ENCODE results near the gene PHYHIPL. TPM values are rescaled to one million over a fixed set of nuclear protein-coding genes. Genes with fewer than 3 reads are reported as not detected.

Gene PHYHIPL
- total and polyA plus RNA-seq, 2 of the 4 experiments (the other 2 are of a cell fraction) = not detected

DNA sequence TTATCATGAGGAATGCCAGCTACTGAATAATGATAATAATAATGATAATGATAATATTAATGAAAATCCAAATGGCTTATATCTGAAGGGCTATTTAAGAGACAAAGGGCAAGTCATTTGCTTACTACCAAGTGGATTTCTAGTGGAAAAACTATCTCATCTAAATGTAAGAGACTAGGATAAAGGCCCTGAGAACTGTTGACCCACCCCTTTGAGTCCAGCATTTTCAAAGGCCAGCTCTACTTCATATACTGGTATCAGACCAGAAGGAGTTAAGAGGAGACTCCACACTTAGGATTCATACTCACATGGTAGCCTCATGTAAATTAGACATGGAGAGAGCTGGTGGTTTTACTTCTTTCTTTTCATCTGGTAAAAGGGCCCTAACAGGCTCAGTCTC is 76.0 kb downstream of the PHYHIPL start:
- in situ Hi-C loops (cut with MboI; ENCODE audit: low sequenced_read_pairs) = no loop called here
- no peaks in the 10 kb centered on the region for H3K36me3 ChIP-seq (ENCODE audit: control insufficient read depth, insufficient read depth, low read length)

More for the DNA sequence above, 76.0 kb downstream of the PHYHIPL start:
- H2BK120ac ChIP-seq (ENCODE audit: low read depth, low read length) = no peak overlapping the region
- no peaks in the 10 kb centered on the region for H3K9me1 ChIP-seq (ENCODE audit: insufficient read depth, low read length)
- no peak overlapping the region for H3K4me2 ChIP-seq (ENCODE audit: low read depth, low read length)
- no peak overlapping the region for H4K5ac ChIP-seq (ENCODE audit: low read depth, low read length)
- H3K18ac ChIP-seq (ENCODE audit: low read depth, low read length) = no peak overlapping the region
- ChIA-PET POLR2A (ENCODE audit: unreplicated experiment) (no interaction called here), CTCF (interaction anchor here (1.0 kb wide), 1 partner anchor 212 kb away, joined by 4 read pairs; no protein-coding TSS in a partner anchor)
- no peaks in the 10 kb centered on the region for H4K20me1 ChIP-seq (ENCODE audit: insufficient read depth, low read length)
- no peak overlapping the region for H2BK5ac ChIP-seq (ENCODE audit: low read depth, low read length, poor library complexity, severe bottlenecking)
- intact Hi-C loops (cut with micrococcal nuclease) (no loop called here), dilution Hi-C loops (cut with HindIII; ENCODE audit: low sequenced_read_pairs, unreplicated experiment) (no loop called here)
- TF ChIP-seq MXI1 (IDR thresholded peaks at IDR 0.05; ENCODE audit: borderline replicate concordance, low read depth, low read length) = no peak
- no peak overlapping the region for H2BK15ac ChIP-seq (ENCODE audit: low read depth, low read length)
- DNase-seq (no peak), ATAC-seq (ENCODE audit: low read depth) (no peak)
- no peaks in the 10 kb centered on the region for H3K9me3 ChIP-seq (ENCODE audit: control insufficient read depth, insufficient read depth, low read length)
- H3K4me1 ChIP-seq (ENCODE audit: control insufficient read depth, insufficient read depth, low read length) = no peaks in the 10 kb centered on the region
- no peak overlapping the region for H3K4ac ChIP-seq (ENCODE audit: low read depth, low read length)
- H2AFZ ChIP-seq (replicated peaks; ENCODE audit: low read length, poor library complexity) = no peak overlapping the region
- no peak overlapping the region for H2BK20ac ChIP-seq (ENCODE audit: low read depth, low read length)
- H3K14ac ChIP-seq (replicated peaks; ENCODE audit: low read depth, low read length) = no peak overlapping the region
- H4K91ac ChIP-seq (ENCODE audit: insufficient read depth, low read depth, low read length) = no peak overlapping the region
- no peak overlapping the region for H2AK5ac ChIP-seq (ENCODE audit: low read depth, low read length)
- no peak overlapping the region for H4K8ac ChIP-seq (ENCODE audit: low read depth in 2 of 2, low read length in 2 of 2)
- H3K9ac ChIP-seq (ENCODE audit: low read depth, low read length) = no peak overlapping the region
- no peaks in the 10 kb centered on the region for H3K79me1 ChIP-seq (ENCODE audit: low read depth in 1 of 2, low read length in 2 of 2)
- no peak overlapping the region for H3K4me3 ChIP-seq (ENCODE audit: insufficient read depth, low read depth, low read length)
- H3K27ac ChIP-seq (ENCODE audit: insufficient read depth, low read length) = no peak overlapping the region
- no peak overlapping the region for H3K23ac ChIP-seq (ENCODE audit: low read depth, low read length)
- H3K56ac ChIP-seq (ENCODE audit: extremely low read depth, insufficient read depth, low read length) = no peak overlapping the region
- H2AK9ac ChIP-seq (replicated peaks; ENCODE audit: low read depth, low read length, poor library complexity) = no peak overlapping the region
- BruUV-seq (replicated peaks) = no TSS peak
- H3K27me3 ChIP-seq (ENCODE audit: control insufficient read depth, insufficient read depth, low read length) = no peaks in the 10 kb centered on the region
